KMS-11 (cell line): ENCODE data around the gene RNF138.

ENCODE experiments used
- H2AFZ ChIP-seq: fragments of 200-600 bp; sonication (generic); 2 replicates; pipeline ENCODE4 v1.6.1; 2016; ENCODE audit warnings: antibody characterized with exemption, mixed run types, low read depth
- H3K27ac ChIP-seq: fragments of 200-600 bp; sonication (generic); 2 replicates; pipeline ENCODE4 v1.6.1; 2016; ENCODE audit warnings: mild to moderate bottlenecking, mixed run types
- H3K27me3 ChIP-seq: fragments of 200-600 bp; sonication (generic); 2 replicates; pipeline ENCODE4 v1.6.1; 2017; ENCODE audit warnings: mild to moderate bottlenecking, low read depth, mixed run types, moderate library complexity; ENCODE audit not compliant: insufficient read depth
- H3K36me3 ChIP-seq: fragments of 200-600 bp; sonication (generic); 2 replicates; pipeline ENCODE4 v1.6.1; 2017; ENCODE audit warnings: mild to moderate bottlenecking, mixed run types; ENCODE audit not compliant: insufficient read depth
- H3K4me1 ChIP-seq: fragments of 200-600 bp; sonication (generic); 2 replicates; pipeline ENCODE4 v1.6.1; 2016; ENCODE audit warnings: mild to moderate bottlenecking, low read depth, mixed run types; ENCODE audit not compliant: poor library complexity, severe bottlenecking
- H3K4me2 ChIP-seq: fragments of 200-600 bp; sonication (generic); 2 replicates; pipeline ENCODE4 v1.7.0; 2016; ENCODE audit warnings: mild to moderate bottlenecking, mixed run types
- H3K4me3 ChIP-seq: fragments of 200-600 bp; sonication (generic); IDR thresholded peaks from 2 replicates; pipeline ENCODE4 v1.6.1; 2017; ENCODE audit warnings: low read depth, low read length, mixed read lengths; ENCODE audit not compliant: insufficient read depth
- H3K79me2 ChIP-seq: fragments of 200-600 bp; sonication (generic); 2 replicates; pipeline ENCODE4 v1.6.1; 2016; ENCODE audit warnings: low read depth, mixed run types; ENCODE audit not compliant: insufficient read depth
- H3K9ac ChIP-seq: fragments of 200-600 bp; sonication (generic); 2 replicates; pipeline ENCODE4 v1.6.1; 2016; ENCODE audit warnings: mild to moderate bottlenecking, mixed run types
- H4K20me1 ChIP-seq: fragments of 200-600 bp; sonication (generic); 2 replicates; pipeline ENCODE4 v1.6.1; 2016; ENCODE audit warnings: mild to moderate bottlenecking, mixed run types; ENCODE audit not compliant: insufficient read depth
- CTCF ChIP-seq: fragments of 200-600 bp; sonication (generic); conservative IDR thresholded peaks from 2 replicates; pipeline ENCODE4 v1.6.1; 2017; ENCODE audit warnings: low read depth, mild to moderate bottlenecking, antibody characterized with exemption, low read length, moderate library complexity, mixed read lengths

Gene RNF138

GRCh38 chr18:32096946-32097345, 5.3 kb downstream of the RNF138 start:
- no peak overlapping the region for H3K9ac ChIP-seq
- no peak for TF ChIP-seq CTCF
- peaks cover 93% of the 10 kb centered on the region for H3K79me2 ChIP-seq
- no peak overlapping the region for H3K4me3 ChIP-seq
- no peak overlapping the region for H3K4me2 ChIP-seq
- peaks cover 50% of the 10 kb centered on the region for H4K20me1 ChIP-seq
- H3K27ac ChIP-seq, result no peak overlapping the region
- no peaks in the 10 kb centered on the region for H3K27me3 ChIP-seq
- no peak overlapping the region for H2AFZ ChIP-seq
- peaks cover 23% of the 10 kb centered on the region for H3K4me1 ChIP-seq
- no peaks in the 10 kb centered on the region; the same call in 1 of the 2 replicates for H3K36me3 ChIP-seq

GRCh38 chr18:32104516-32104915, 12.8 kb downstream of the RNF138 start:
- Histone ChIP-seq H3K4me2 (no peak overlapping the region), H3K4me1 (peaks cover 27% of the 10 kb centered on the region), H4K20me1 (peaks cover 55% of the 10 kb centered on the region), H3K27me3 (no peaks in the 10 kb centered on the region), H3K4me3 (no peak overlapping the region), H2AFZ (no peak overlapping the region), H3K27ac (no peak overlapping the region), H3K79me2 (peaks cover 95% of the 10 kb centered on the region), H3K9ac (no peak overlapping the region), H3K36me3 (0 out of 2 replicates have a peak, but pooled peaks cover 4% of the 10 kb centered on the region)
- no peak for TF ChIP-seq CTCF

DNA sequence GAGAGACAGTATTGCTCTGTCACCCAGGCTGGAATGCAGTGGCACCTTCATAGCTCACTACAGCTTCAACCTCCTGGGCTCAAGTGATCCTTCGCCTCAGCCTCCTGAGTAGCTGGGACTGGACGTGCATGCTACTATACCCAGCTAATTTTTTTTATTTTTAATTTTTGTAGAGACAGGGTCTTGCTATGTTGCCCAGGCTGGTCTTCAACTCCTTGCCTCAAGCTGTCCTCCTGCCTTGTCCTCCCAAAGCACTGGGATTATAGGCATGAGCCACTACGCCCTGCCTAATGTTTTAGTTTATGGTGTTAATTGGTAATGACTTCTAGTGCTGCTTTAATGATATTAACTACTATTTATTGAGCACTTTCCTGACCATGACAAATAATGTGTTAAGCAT, 18.3 kb downstream of the RNF138 start:
- H3K36me3 ChIP-seq, result no peaks in the 10 kb centered on the region
- no peak overlapping the region for H2AFZ ChIP-seq
- H3K4me1 ChIP-seq, result peaks cover 21% of the 10 kb centered on the region
- peaks cover 82% of the 10 kb centered on the region for H3K79me2 ChIP-seq
- H3K27me3 ChIP-seq, result no peaks in the 10 kb centered on the region
- no peak overlapping the region for H3K27ac ChIP-seq
- H3K4me3 ChIP-seq, result no peak overlapping the region
- no peak overlapping the region for H3K9ac ChIP-seq
- TF ChIP-seq CTCF, result no peak
- no peak overlapping the region for H3K4me2 ChIP-seq
- peaks cover 51% of the 10 kb centered on the region for H4K20me1 ChIP-seq

- H3K4me2 ChIP-seq, result no peak overlapping the region
- peaks cover 79% of the 10 kb centered on the region for H3K79me2 ChIP-seq
- peaks cover 5% of the 10 kb centered on the region for H3K4me1 ChIP-seq
- no peaks in the 10 kb centered on the region for H3K27me3 ChIP-seq
- peaks cover 36% of the 10 kb centered on the region for H4K20me1 ChIP-seq
- H3K9ac ChIP-seq, result no peak overlapping the region
- H3K4me3 ChIP-seq, result no peak overlapping the region
- H2AFZ ChIP-seq, result no peak overlapping the region
- TF ChIP-seq CTCF, result no peak
- no peak overlapping the region for H3K27ac ChIP-seq
- no peaks in the 10 kb centered on the region for H3K36me3 ChIP-seq
These were observed 20.0 kb downstream of the RNF138 start for GRCh38 chr18:32111706-32112105.

GRCh38 chr18:32112826-32113225, 21.2 kb downstream of the RNF138 start:
- Histone ChIP-seq H3K4me1 (no peaks in the 10 kb centered on the region), H2AFZ (no peak overlapping the region), H3K79me2 (peaks cover 67% of the 10 kb centered on the region), H3K36me3 (no peaks in the 10 kb centered on the region), H3K27ac (no peak overlapping the region), H3K4me3 (no peak overlapping the region), H3K27me3 (no peaks in the 10 kb centered on the region), H4K20me1 (peaks cover 28% of the 10 kb centered on the region), H3K4me2 (no peak overlapping the region), H3K9ac (no peak overlapping the region)
- no peak for TF ChIP-seq CTCF
